ENCODE measurements around the gene PRDM16.

DNA sequence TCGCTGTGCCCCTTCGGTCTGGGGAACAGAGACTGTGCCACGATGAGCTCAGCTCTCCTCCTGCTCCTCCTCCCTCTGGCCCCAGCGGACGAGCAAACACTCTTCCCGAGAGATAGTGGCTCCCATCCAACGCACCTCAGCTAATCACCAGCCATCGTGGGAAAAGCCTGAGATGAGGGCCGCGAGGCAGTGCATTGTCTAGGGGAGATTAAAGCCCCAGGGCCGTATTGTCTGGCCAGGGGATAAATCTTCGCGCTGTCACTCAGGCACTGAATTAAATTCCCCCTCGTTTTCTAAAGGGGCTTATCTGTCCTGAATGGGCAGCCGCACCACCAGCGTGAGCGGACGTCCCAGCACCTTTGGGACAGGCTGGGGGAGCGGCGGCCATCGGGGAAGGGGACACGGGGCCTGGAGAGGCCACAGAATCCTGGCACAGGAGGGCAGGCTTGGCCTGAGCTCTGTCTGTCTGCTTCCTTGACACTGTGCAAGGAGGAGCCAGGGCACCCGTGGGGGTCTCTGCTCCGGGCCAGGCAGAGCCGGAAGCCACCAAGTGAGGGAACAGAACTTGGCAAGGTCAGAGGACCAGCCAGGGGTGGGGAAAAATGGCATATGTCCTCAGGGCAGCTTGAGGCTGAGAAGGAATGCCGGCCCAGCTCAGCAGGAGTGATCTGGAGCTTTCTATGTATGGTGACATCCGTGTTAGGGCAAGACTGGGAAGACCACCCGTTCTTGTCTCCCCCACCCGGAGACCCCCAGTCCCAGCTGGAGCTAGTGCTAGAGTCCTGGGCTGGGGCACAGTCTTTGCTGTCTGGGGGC, 32.3 kb downstream of the PRDM16 start:
- TF ChIP-seq POLR2A (IDR thresholded peaks at IDR 0.05) (no peak), CTCF (IDR thresholded peaks at IDR 0.05) (no peak)
